Right ventricle myocardium superior (tissue), 1 donor: ENCODE measurements around the gene PCDHGA10. TPM values are rescaled to one million over a fixed set of nuclear protein-coding genes. Genes with fewer than 3 reads are reported as not detected.

Experiments
- total RNA-seq: library from RNA; stranded (reverse); fragmentation: NEBNext Ultra II Directional; extraction: Animal tissue kit (Norgen Biotek cat#: 25700); gene quantifications from one replicate; pipeline ENCODE4 v1.2.1, GENCODE V29; 2021
- donor health status: DM: no; HTN: yes; CAD: no; lungs with severe emphysema.

The PCDHGA10 gene
- total RNA-seq, 1 donor from 2014 or later = 5.4 TPM

Other genes with a start within 250 kb of the PCDHGA10 start
- gene PCDHB7, start 240.3 kb upstream of the PCDHGA10 start, total RNA-seq = 0.62 TPM
- gene PCDHB8, start 235.2 kb upstream of the PCDHGA10 start, total RNA-seq = 2.1 TPM
- gene PCDHB16, start 230.6 kb upstream of the PCDHGA10 start, total RNA-seq = 2.2 TPM
- gene PCDHB9, start 225.8 kb upstream of the PCDHGA10 start, total RNA-seq = 0.81 TPM
- 0.81 TPM for gene PCDHB10, start 220.6 kb upstream of the PCDHGA10 start, total RNA-seq
- 0.73 TPM for gene PCDHB11, start 213.4 kb upstream of the PCDHGA10 start, total RNA-seq
- 1.0 TPM for gene PCDHB12, start 204.3 kb upstream of the PCDHGA10 start, total RNA-seq
- gene PCDHB13, start 199.1 kb upstream of the PCDHGA10 start, total RNA-seq = 2.8 TPM
- gene PCDHB14, start 189.6 kb upstream of the PCDHGA10 start, total RNA-seq = 3.3 TPM
- 3.9 TPM for gene PCDHB15, start 167.6 kb upstream of the PCDHGA10 start, total RNA-seq
- 0.16 TPM for gene SLC25A2, start 108.9 kb upstream of the PCDHGA10 start, total RNA-seq
- 101 TPM for gene TAF7, start 92.2 kb upstream of the PCDHGA10 start, total RNA-seq
- 2.7 TPM for gene PCDHGA1, start 82.5 kb upstream of the PCDHGA10 start, total RNA-seq
- 6.5 TPM for gene PCDHGA2, start 74.2 kb upstream of the PCDHGA10 start, total RNA-seq
- 13.0 TPM for gene PCDHGA3, start 69.2 kb upstream of the PCDHGA10 start, total RNA-seq
- gene PCDHGB1, start 62.9 kb upstream of the PCDHGA10 start, total RNA-seq = 7.8 TPM
- gene PCDHGA4, start 58.0 kb upstream of the PCDHGA10 start, total RNA-seq = 9.3 TPM
- 9.2 TPM for gene PCDHGB2, start 53.0 kb upstream of the PCDHGA10 start, total RNA-seq
- 6.6 TPM for gene PCDHGA5, start 48.8 kb upstream of the PCDHGA10 start, total RNA-seq
- gene PCDHGB3, start 42.7 kb upstream of the PCDHGA10 start, total RNA-seq = 7.6 TPM
- 6.7 TPM for gene PCDHGA6, start 39.1 kb upstream of the PCDHGA10 start, total RNA-seq
- gene PCDHGA7, start 30.2 kb upstream of the PCDHGA10 start, total RNA-seq = 7.7 TPM
- 5.8 TPM for gene PCDHGB4, start 25.3 kb upstream of the PCDHGA10 start, total RNA-seq
- gene PCDHGA8, start 20.4 kb upstream of the PCDHGA10 start, total RNA-seq = 10.1 TPM
- 7.2 TPM for gene PCDHGB5, start 15.0 kb upstream of the PCDHGA10 start, total RNA-seq
- 4.3 TPM for gene PCDHGA9, start 10.2 kb upstream of the PCDHGA10 start, total RNA-seq
- gene PCDHGB6, start 5.0 kb upstream of the PCDHGA10 start, total RNA-seq = 6.2 TPM
- 9.8 TPM for gene PCDHGB7, start 4.7 kb downstream of the PCDHGA10 start, total RNA-seq
- 5.1 TPM for gene PCDHGA11, start 8.1 kb downstream of the PCDHGA10 start, total RNA-seq
- 4.9 TPM for gene PCDHGA12, start 17.5 kb downstream of the PCDHGA10 start, total RNA-seq
- gene PCDHGC3, start 63.0 kb downstream of the PCDHGA10 start, total RNA-seq = 17.1 TPM
- gene PCDHGC4, start 72.0 kb downstream of the PCDHGA10 start, total RNA-seq = 3.0 TPM
- gene PCDHGC5, start 76.1 kb downstream of the PCDHGA10 start, total RNA-seq = 3.0 TPM
- gene DIAPH1, start 206.0 kb downstream of the PCDHGA10 start, total RNA-seq = 32.0 TPM
- 29.1 TPM for gene HDAC3, start 223.9 kb downstream of the PCDHGA10 start, total RNA-seq
- gene RELL2, start 224.0 kb downstream of the PCDHGA10 start, total RNA-seq = 0.86 TPM
- gene FCHSD1, start 238.4 kb downstream of the PCDHGA10 start, total RNA-seq = 2.6 TPM